Testis (tissue), 2 donors: ENCODE measurements around the gene SRBD1.

Experiments used
- POLR2A ChIP-seq: fragments of 450-650 bp; IDR thresholded peaks from one replicate; pipeline ENCODE4 v1.6.1; 2017; ENCODE audit warnings: antibody characterized with exemption, mild to moderate bottlenecking, moderate library complexity
- TF ChIP-seq, protein P1 (sequence below), 3 experiments: fragments of 450-650 bp in 2 of 3; fragments of 200-600 bp in 1 of 3; sonication (generic) in 1 of 3; IDR thresholded peaks; one replicate each; pipeline ENCODE4 v1.5.1; 2016 to 2019; ENCODE audit warnings: antibody characterized with exemption in 3 of 3, mild to moderate bottlenecking in 2 of 3, moderate library complexity in 1 of 3

- TF ChIP-seq, protein P1, sequence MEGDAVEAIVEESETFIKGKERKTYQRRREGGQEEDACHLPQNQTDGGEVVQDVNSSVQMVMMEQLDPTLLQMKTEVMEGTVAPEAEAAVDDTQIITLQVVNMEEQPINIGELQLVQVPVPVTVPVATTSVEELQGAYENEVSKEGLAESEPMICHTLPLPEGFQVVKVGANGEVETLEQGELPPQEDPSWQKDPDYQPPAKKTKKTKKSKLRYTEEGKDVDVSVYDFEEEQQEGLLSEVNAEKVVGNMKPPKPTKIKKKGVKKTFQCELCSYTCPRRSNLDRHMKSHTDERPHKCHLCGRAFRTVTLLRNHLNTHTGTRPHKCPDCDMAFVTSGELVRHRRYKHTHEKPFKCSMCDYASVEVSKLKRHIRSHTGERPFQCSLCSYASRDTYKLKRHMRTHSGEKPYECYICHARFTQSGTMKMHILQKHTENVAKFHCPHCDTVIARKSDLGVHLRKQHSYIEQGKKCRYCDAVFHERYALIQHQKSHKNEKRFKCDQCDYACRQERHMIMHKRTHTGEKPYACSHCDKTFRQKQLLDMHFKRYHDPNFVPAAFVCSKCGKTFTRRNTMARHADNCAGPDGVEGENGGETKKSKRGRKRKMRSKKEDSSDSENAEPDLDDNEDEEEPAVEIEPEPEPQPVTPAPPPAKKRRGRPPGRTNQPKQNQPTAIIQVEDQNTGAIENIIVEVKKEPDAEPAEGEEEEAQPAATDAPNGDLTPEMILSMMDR (IDR thresholded peaks at IDR 0.05) = no peak
- no peak for TF ChIP-seq POLR2A
Measured at GRCh38 chr2:45612731-45613130, 1.7 kb upstream of the SRBD1 start.
